GM18499 (cell line): ENCODE measurements around the gene DNAJC13.

Experiments used
- ATAC-seq: cut with Tn5 transposase; IDR thresholded peaks from one replicate; pipeline ENCODE4 v1.9.1; 2021; ENCODE audit warnings: moderate number of reproducible peaks; ENCODE audit not compliant: insufficient read depth, unreplicated experiment

The DNAJC13 gene

DNA sequence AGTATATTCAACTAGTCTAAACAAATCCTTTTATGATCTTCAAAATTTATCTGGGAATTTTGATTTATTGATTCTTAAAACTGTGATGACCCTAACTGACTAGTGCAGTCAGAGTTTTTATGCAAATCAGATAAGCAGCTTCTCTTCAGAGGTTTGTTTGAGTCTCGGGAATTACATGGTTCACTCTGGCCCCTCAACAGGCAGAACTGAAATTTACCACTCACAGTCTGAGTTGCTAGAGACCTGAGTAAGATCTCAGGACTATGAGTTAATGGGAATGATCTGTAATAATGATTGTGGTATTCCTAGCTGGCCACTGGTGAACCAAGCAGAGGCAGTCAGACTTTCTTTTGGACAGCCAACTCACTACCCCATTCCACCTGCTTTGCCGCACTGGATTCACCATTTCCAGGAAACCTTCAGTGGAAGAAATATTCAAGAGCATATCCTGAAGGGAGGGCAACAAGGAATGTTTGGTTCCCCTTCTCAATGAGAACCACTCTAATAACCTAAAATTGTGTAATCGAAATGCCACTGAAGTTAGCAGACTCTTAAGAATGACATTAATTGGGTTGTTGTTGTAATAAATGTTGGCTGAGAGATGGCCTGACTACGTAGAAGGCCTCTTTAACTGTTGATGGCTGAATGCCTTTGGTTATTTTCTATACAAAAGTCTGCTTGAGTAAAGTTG, 11.5 kb upstream of the DNAJC13 start:
- no peak for ATAC-seq

DNA sequence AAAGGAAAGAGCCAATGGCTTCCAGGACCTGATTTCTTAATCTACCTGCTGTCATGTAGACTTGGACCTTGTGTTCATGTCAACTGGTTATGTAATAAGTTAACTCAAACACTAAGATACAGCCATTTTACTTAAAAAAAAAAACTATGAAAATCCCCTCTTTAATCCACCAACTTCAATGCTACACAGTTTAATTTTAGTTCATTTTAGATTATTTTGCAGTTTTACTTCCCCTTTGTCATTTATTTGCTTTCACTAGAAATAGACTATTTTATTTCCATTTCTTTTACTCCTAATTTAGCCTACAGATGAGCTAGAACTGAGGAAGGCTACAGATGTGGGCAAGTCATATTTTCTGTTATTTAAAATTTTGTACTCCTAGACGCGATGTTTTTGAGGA, 10.7 kb upstream of the DNAJC13 start:
- no peak for ATAC-seq

DNA sequence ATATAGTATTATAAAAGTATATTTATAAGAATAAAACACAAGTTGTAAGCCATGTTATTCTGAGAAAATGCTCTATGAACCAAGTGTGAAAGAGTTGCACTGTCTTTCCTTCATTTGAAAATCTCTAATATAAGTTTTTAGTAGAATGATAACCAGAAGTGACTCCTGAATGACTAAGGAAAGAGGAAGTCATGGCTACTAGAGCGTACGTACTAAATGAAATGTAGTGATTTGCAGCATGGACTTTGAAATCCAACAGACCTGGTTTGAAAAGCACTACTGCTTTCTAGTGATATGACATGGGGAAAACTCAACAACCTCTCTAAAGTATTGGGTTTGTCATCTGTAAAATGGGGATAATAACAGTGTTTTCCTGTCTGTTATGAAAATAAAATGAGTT, 10.3 kb upstream of the DNAJC13 start:
- no peak for ATAC-seq

DNA sequence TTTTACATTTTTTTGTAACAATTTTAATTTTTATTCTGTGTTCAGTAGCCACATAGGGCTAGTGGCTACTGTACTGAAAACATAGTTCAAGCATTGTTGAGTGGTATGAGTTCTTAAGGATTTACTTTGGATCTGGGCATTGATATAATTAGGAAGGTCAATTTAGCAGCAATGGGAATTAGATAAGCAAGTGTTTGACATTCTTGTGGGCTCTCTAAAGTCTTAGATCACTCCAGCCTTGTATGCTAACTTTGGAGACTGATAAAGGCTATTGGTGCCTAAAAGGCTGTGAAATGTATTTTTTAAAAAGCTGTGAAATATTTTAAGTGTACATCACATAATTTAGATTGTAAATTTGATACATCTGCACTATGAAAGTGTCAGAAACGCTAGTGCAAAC, 2.5 kb upstream of the DNAJC13 start:
- no peak for ATAC-seq

DNA sequence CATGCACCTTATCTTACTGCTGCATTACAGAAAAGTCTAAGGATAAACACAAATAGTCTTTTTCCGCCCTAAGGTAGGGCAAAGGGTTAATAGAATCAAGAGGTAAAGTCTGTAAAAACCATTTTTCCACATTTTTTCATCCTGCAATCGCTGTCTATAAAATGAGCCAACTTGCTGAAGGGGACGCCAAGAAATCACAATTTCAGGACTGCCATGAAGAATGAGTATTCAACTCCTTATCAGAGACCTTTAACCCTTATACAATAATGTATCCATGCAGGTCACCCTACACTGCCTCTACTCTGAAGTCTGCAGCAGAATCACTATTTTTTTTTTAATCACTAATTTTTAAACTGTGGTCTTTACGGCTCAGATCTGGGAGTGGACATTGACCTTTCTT, 1.1 kb upstream of the DNAJC13 start:
- ATAC-seq: no peak

DNA sequence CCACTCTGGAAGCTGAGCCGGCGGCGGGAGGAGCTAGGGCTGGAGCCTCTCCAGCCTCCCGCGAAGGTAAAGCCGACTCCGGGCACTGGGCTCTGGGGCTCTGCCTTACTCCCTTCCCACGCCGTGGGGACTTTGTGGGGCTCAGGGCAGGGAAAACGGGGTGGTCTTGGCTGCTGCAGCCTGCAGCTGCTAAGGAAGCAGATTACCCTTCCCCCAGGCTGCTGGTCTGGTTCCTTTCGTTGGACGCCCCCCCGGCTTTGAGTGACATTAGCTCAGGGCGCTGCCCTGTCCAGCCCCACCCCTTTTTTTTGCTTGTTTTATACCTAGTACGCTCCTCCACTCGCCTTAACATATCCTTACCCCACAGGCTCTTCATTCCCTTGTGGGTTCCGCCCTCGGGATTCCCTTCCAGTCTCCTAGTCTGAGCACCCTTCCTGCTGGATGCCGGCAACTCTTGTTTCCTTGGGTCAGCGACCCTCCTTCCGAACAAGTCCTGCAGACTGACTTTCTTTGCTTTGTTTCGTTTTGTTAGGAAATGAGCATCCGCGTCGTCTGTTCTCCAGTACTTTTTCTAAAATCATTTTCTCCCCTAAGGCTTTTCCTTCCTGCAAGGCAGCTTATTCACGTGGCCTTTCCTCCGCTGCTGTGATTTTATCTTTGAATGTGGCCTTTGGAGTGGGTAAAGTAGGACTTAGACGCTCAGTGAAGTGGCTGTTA, 551 bp downstream of the DNAJC13 start:
- ATAC-seq: peak; percentile 35

DNA sequence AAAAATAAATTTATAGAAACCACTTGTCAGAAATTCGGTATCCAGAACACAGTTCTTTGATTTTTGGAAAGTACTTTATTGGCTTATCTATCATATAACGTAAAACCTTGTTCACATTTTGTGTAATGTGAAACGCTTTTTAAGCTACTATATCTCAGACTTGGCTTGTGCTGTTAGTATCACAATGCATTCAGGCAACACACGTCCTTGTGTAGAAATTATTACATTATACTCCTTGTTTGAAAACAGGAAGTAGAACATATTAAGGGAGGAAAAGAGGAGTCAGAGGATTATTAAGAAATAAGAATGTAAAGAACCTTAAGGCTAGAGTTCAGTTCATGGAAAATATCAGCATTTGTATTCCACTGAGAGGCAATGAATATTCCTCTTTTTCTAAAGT, 1.6 kb downstream of the DNAJC13 start:
- no peak for ATAC-seq

DNA sequence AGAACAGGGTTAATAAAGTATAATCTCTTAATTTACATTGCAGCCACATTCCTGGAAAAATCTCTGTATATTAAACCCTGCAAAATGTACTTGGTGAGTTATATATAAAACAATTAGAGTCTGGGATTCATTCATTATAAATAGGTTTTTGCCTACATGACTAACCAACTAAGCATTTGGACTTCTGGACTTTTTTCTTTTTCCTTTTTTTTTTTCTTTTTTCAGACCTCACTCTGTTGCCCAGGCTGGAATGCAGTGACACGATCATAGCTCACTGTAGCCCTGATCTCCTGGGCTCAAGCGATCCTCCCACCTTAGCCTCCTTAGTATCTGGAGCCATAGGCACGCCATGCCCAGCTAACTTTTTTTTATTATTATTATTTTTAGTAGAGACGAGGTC, 4.5 kb downstream of the DNAJC13 start:
- ATAC-seq: no peak

DNA sequence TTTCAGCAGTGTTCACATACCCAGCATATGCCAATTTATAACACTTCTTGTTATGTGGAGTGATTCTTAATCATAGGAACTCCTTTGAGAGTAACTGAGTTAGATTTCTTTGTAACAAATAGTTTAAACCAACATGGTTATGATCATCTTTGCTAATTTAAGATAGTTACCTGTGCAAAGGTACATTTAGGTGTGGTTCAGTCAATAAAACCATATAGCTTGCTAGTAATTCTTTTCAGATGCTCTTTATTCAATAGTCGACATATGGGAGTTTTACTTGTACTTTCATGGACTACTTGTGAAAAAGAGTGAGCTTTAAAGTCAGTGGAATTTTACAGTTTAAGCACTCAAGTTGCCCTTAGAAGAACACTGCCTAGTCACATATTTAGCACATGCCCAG, 5.2 kb downstream of the DNAJC13 start:
- no peak for ATAC-seq

DNA sequence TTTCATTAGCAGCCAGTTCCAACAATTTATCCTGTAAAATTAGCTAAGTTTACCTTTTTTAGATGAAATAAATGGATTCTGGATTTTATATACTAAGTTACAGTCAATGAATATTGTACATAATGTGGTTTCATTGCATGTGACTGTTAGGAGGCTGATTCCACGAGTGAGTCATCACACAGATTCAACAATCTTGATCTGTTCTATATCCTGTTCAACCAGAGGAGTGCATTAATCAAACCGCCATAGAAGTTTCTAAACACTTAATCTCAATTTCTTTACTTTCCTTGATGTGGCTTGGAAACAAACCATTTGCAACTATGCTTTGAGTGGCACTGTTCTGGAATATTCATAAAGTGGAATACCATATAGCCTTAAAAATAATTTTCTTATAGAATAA, 15.3 kb downstream of the DNAJC13 start:
- ATAC-seq: no peak

DNA sequence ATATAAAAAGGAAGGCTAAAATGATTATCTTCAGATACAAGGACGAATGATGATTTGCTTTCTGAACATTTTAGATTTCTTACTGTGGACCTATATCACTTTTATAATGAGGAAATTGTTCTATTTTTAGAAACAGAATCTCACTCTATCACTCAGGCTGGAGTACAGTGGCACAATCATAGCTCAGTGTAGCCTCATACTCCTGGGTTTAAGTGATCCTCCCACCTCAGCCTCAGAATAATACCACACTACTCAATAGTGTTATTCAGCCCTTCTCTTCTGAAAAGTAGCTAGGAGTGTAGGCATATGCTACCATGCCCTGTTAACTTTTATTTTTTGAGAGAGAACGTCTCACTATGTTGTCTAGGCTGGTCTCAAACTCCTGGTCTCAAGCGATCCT, 15.8 kb downstream of the DNAJC13 start:
- ATAC-seq: no peak

DNA sequence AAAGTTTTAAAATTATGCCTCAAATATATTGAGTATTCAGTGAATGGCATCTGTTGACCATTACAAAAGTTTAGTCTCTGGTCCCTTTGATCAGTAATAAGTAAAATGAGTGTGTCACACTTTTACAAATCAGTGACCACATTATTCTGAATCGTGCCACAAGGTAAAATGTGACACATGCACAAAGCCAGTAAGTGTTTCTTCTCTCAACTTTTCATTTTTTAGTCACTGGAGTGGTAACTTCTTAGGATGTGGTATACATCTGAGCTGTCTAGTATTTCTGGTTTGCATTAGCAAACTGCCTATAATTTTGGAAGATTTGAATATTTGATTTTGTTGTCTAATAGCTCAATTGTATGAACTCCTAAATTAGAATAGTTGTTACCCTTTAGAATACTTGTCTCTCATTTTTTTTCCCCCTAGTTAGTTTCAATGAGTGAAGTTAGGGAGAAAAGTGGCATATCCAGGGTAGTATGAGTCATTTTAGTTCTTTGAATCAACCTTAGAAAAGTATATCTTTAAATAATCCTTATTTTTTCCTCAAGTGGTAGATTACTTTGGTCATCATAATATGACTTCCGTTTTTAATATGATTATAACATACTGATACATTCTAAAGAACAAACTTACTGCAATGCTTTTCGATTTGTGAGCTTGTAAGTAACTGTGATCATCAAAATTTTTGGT, 18.1 kb downstream of the DNAJC13 start:
- ATAC-seq: no peak

DNA sequence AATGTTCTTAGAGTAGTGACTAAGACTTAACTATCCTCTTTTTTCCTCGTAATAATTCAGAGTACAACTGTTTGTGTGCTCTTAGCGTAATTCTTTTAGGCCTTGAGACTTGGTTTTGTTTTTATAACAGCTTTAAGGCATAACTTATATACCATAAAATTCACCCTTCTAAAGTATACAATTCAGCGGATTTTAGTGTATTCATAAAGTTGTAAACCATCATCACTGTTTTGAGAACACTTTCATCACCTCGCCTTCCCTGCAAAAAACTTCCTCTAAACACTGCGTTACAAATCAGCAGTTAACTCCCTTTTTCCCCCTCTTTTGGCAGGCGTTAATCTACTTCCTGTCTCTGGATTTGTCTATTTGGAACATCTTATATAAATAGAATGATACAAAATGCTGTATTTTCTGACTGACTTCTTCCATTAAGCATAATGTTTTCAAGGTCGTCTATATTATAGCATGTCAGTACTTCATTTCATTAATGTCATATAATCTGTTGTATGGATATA, 18.7 kb downstream of the DNAJC13 start:
- no peak for ATAC-seq

DNA sequence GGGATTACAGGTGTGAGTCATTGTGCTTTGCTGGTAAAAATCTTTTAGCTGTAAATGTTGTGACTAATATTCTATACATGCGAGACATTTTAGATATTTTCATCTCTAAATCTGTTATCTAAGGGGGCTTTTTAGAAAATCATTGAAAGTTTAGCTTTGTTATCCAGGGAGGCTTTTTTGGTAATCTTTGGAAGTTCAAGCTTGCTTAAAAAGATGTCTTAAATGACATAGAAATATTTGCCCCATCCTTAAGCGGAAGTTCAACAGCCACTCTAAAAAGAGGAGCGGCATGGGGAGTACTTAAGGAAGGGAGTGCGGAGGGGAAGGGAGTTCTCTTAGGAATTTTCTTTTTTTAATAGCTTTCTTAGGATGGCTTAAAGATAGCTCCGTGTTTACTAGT, 26.1 kb downstream of the DNAJC13 start:
- no peak for ATAC-seq

DNA sequence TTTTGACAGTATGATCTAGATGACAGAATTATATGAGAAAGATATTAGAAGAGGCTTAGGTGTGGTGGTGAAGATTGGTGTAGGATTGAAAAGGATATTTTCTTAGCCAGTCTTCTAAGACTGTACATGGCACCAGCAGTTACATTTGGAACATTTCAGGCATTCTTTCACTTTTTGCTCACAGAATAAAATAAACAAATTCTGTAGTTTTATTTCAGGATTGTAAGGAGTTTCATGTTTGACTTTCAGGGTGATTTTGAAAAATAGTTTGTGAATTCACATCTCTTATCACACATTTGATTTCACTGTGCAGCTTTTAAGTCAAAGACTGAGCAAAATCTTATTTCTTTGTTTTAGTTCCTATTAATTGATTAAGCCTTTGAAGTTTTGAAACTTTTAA, 27.1 kb downstream of the DNAJC13 start:
- no peak for ATAC-seq

DNA sequence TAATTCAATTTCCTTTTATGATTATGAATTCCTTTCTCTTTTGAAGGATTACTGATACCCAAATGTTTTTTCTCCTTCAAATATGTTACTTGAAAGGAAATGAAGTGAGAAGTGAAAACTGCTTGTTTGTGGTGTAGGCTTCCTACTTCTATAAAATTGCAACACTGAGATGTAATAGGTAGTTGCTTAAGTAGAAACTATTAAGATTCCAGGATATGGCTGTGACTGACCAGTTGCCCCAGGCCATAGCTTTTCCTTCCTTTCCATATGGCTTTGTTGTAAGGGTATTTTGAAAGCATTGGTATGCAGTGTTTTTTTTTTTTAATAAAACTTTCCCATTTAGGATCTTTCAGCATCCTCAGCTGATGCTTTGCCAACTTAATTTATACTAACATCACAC, 28.5 kb downstream of the DNAJC13 start:
- no peak for ATAC-seq

DNA sequence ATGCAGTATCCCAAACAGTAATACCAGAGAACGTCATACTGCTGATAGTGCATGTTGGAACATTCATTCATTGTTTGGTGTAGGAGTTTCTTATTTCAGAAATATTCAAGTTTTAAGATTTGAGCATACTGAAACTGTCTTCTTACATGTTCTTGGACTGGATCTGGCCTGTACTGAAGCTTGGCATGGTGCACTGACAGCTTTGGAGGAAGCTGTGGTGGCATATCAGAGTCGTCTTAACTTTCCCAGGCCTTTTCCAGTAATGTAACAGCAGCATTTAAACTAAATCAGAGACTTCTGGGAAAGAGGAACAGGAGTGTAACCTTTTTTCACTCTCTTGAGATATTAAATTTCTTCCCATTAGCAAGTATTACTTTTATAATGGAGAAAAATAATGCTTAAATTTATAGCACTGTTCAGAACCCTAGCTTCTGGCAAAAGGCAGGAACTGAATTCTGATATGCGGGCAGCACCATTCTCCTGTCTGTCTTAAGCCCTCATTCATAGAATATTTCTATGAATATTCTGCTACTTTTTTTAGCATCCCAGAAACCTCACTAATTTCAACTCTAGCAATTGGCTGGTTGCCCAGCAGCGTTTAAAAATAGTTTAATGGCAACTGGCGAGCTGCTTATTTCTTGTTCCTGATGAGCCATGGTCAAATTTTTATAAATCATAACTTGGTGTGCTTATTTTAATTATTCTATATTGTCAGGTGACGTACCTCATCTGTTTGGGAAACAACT, 31.1 kb downstream of the DNAJC13 start:
- no peak for ATAC-seq

DNA sequence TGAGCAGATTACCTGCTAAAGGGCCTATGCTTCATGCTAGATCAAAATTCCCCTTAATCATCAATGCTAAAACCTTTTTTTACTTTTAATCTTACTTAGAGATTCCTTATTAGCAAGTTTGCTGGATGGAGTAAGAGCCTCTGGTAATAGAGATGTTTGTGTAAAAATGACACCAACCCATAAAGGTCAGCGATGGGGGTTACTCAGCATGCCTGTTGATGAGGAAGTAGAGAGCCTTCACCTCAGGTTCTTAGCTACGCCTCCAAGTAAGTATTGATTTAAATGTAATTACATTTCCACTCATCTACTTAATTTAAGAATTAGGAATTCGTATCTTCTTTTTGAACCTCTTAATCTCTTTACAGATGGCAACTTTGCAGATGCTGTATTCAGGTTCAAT, 38.8 kb downstream of the DNAJC13 start:
- no peak for ATAC-seq

DNA sequence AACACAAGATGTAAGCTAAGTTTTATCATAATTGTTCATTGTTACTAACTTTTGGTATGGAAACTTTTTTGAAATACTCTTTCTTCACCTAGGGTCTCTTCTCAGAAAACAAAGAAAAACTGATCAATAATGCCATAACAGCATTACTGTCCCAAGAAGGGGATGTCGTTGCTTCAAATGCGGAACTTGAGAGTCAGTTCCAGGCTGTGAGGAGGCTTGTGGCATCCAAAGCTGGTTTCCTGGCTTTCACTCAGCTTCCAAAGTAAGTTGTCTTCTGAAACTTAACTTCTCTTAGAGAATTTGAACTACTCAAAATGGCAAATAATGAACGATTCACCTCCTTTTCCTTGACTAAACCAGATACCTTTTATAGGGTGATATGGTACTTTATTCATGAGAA, 39.3 kb downstream of the DNAJC13 start:
- ATAC-seq: no peak

DNA sequence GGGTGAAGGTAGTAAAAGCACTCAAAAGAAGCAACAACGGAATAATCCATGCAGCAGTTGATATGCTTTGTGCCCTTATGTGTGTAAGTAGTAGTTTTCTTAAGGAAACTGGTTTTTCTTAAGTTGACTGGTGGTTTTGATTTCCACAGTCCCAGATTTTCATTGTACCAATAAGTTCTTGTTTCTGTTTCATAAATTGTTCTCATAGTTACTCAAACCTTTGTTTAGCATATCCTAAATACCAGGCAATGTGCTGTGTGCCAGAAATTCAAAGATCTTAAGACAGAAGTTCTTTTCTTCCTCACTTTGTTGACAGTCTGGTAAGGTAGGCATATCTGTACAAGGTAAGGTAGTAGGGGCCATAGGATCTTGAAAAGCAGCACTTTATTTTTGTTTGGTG, 40.0 kb downstream of the DNAJC13 start:
- ATAC-seq: no peak

DNA sequence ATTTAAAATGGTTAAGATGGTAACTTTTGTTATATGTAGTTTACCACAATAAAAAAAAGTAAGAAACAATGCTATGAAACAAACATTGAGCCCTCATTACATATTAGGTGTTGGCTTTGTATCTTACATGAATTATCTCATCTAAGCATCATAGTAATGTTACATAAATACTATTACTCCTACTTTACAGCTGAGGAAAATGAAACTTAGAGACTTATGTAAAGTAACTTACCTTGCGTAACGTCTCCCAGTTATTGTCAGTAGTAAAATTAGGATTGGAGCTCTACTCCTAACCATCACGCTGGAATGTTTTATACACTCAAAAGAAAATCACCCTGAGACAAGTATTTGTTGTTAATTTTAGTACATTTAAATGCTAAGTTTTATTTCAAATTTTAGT, 42.2 kb downstream of the DNAJC13 start:
- ATAC-seq: no peak
